DND-41 (cell line): Measurements from ENCODE around the gene HHIP.

ENCODE experiments used
- ATAC-seq: fragments of 200-7000 bp; cut with Tn5 transposase; 3 replicates; pipeline ENCODE4 v1.9.1; 2021; ENCODE audit warnings: low read depth; ENCODE audit not compliant: insufficient read depth
- DNase-seq: peaks from one replicate; pipeline ENCODE4 v3.0.0-alpha.2; 2020
- H2AFZ ChIP-seq: 2 replicates; pipeline ENCODE4 v1.6.0; 2012; ENCODE audit warnings: low read depth, low read length
- H3K27ac ChIP-seq: 2 replicates; pipeline ENCODE4 v1.5.1; 2012; ENCODE audit warnings: low read length, inconsistent platforms
- H3K27me3 ChIP-seq: fragments of 200-600 bp; sonication (generic); 2 replicates; pipeline ENCODE4 v1.6.0; 2012; ENCODE audit warnings: low read length, mild to moderate bottlenecking, inconsistent platforms; ENCODE audit not compliant: insufficient read depth, poor library complexity
- H3K36me3 ChIP-seq: 2 replicates; pipeline ENCODE4 v1.5.1; 2012; ENCODE audit warnings: low read length, inconsistent platforms; ENCODE audit not compliant: insufficient read depth
- H3K4me1 ChIP-seq: 2 replicates; pipeline ENCODE4 v1.5.1; 2012; ENCODE audit warnings: mild to moderate bottlenecking, low read length; ENCODE audit not compliant: insufficient read depth
- H3K4me2 ChIP-seq: 2 replicates; pipeline ENCODE4 v1.6.0; 2012; ENCODE audit warnings: mild to moderate bottlenecking, moderate library complexity, low read length, inconsistent platforms; ENCODE audit not compliant: insufficient read depth
- H3K4me3 ChIP-seq, 2 experiments: fragments of 200-600 bp in 1 of 2; shearing (Covaris generic) in 1 of 2; 2 replicates each; pipeline ENCODE4 v1.5.1; 2012 to 2016; ENCODE audit warnings: inconsistent platforms in 2 of 2, low read length in 2 of 2, mild to moderate bottlenecking in 2 of 2, low read depth in 1 of 2, moderate library complexity in 1 of 2
- H3K79me2 ChIP-seq: 2 replicates; pipeline ENCODE4 v1.6.0; 2012; ENCODE audit warnings: low read length, inconsistent platforms; ENCODE audit not compliant: insufficient read depth
- H3K9ac ChIP-seq: 2 replicates; pipeline ENCODE4 v1.6.0; 2012; ENCODE audit warnings: low read depth, mild to moderate bottlenecking, inconsistent platforms, low read length, moderate library complexity
- H3K9me3 ChIP-seq: 2 replicates; pipeline ENCODE4 v1.5.1; 2012; ENCODE audit warnings: low read length, moderate library complexity, mild to moderate bottlenecking, inconsistent platforms; ENCODE audit not compliant: insufficient read depth, severe bottlenecking
- H4K20me1 ChIP-seq: 2 replicates; pipeline ENCODE4 v1.6.0; 2012; ENCODE audit warnings: low read length; ENCODE audit not compliant: insufficient read depth
- EZH2 ChIP-seq: IDR thresholded peaks from 3 replicates; pipeline ENCODE4 v1.6.1; 2012; ENCODE audit warnings: borderline replicate concordance, low read depth, mild to moderate bottlenecking, moderate library complexity, low read length, inconsistent platforms; ENCODE audit not compliant: severe bottlenecking
- TF ChIP-seq, protein P1 (sequence below): IDR thresholded peaks from 2 replicates; pipeline ENCODE4 v1.5.1; 2012; ENCODE audit warnings: borderline replicate concordance, low read length, moderate library complexity, mild to moderate bottlenecking; ENCODE audit not compliant: poor library complexity, severe bottlenecking; ENCODE audit errors: extremely low read depth

The HHIP gene

DNA sequence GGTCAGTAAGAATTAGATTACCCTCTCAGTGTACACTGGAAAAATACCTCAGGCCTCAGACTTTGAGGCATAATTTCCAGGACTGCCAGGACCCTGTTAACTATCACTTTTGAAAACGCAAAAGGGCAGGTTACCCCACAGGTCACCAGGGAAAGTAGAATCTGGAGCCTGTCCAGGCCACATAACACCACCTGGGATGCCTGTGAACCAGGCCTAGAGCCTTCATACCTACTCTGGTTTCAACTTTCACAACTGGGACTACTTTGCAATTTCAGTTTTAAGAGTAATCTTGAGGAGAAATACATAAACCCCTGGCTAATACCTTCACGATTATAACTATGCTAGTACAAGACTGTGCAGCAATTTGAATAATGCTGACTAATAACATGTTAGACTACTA, 132.4 kb downstream of the HHIP start:
- peaks cover 12% of the 10 kb centered on the region for H3K4me1 ChIP-seq
- H3K9me3 ChIP-seq, result no peaks in the 10 kb centered on the region
- no peak overlapping the region for H3K4me2 ChIP-seq
- H4K20me1 ChIP-seq, result no peaks in the 10 kb centered on the region
- TF ChIP-seq, protein P1, sequence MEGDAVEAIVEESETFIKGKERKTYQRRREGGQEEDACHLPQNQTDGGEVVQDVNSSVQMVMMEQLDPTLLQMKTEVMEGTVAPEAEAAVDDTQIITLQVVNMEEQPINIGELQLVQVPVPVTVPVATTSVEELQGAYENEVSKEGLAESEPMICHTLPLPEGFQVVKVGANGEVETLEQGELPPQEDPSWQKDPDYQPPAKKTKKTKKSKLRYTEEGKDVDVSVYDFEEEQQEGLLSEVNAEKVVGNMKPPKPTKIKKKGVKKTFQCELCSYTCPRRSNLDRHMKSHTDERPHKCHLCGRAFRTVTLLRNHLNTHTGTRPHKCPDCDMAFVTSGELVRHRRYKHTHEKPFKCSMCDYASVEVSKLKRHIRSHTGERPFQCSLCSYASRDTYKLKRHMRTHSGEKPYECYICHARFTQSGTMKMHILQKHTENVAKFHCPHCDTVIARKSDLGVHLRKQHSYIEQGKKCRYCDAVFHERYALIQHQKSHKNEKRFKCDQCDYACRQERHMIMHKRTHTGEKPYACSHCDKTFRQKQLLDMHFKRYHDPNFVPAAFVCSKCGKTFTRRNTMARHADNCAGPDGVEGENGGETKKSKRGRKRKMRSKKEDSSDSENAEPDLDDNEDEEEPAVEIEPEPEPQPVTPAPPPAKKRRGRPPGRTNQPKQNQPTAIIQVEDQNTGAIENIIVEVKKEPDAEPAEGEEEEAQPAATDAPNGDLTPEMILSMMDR, result no peak
- TF ChIP-seq EZH2, result no peak
- no peak overlapping the region for H2AFZ ChIP-seq
- H3K79me2 ChIP-seq, result no peaks in the 10 kb centered on the region
- no peak overlapping the region for H3K4me3 ChIP-seq
- H3K9ac ChIP-seq, result no peak overlapping the region
- no peaks in the 10 kb centered on the region for H3K36me3 ChIP-seq
- no peaks in the 10 kb centered on the region for H3K27me3 ChIP-seq
- DNase-seq (no peak), ATAC-seq (no peak)
- no peak overlapping the region for H3K27ac ChIP-seq

DNA sequence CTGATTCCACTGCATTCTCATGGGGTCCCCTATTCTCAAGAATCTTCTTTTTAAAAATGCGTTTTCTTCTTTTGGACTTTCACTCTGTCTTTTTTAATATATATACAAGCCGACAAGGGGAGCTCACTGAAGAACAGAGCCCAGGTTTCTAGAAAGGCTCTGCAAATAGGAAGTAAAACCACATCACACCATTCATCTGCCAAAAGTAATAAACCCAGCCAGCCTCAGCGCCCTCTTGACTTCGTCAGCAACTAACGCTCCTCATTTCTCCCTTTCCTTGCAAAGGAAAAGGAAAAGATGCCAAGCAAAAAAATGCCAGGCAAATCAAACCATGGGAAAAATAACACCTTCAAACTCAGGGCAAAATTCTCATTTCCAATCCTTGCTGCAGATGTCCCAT, 136.4 kb downstream of the HHIP start:
- Histone ChIP-seq H3K27me3 (no peaks in the 10 kb centered on the region), H3K4me2 (peak overlapping the region; percentile 30; the same call in 1 of the 2 replicates), H3K4me1 (peaks cover 18% of the 10 kb centered on the region), H3K9me3 (no peaks in the 10 kb centered on the region), H3K79me2 (no peaks in the 10 kb centered on the region), H3K9ac (no peak overlapping the region), H3K27ac (no peak overlapping the region), H3K4me3 (no peak overlapping the region), H3K36me3 (no peaks in the 10 kb centered on the region), H4K20me1 (no peaks in the 10 kb centered on the region), H2AFZ (no peak overlapping the region)
- DNase-seq, result peak; percentile 47
- ATAC-seq, result peak; percentile 95
- TF ChIP-seq, protein P1, result no peak
- TF ChIP-seq EZH2, result no peak

DNA sequence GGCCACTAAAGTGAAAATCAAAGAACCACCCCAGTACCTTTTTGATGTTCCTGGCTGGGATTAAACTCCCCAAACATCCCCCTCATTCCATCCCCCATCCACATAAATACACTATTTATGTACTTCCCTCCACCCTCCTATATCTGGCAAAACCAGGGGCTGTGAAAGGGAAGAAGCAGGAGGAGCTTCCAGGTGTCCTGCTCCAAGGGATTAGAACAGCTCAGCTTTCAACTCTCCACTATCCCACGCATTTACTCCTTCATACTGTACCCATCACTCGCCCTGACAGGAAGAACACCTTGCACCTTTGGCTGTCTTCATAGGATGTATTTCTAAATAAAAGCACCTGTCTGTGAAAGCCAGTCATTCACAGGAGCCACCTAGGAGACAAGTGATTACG, 140.0 kb downstream of the HHIP start:
- Histone ChIP-seq H3K9ac (no peak overlapping the region), H3K9me3 (no peaks in the 10 kb centered on the region), H4K20me1 (no peaks in the 10 kb centered on the region), H2AFZ (no peak overlapping the region), H3K4me2 (no peak overlapping the region), H3K36me3 (no peaks in the 10 kb centered on the region), H3K79me2 (no peaks in the 10 kb centered on the region), H3K4me3 (no peak overlapping the region), H3K27ac (no peak overlapping the region), H3K4me1 (peaks cover 18% of the 10 kb centered on the region), H3K27me3 (no peaks in the 10 kb centered on the region)
- no peak for DNase-seq
- no peak for ATAC-seq
- no peak for TF ChIP-seq EZH2
- TF ChIP-seq, protein P1, result no peak
